ENCODE results near the gene GALK2. TPM values are rescaled to one million over a fixed set of nuclear protein-coding genes. Genes with fewer than 3 reads are reported as not detected.
A peak's percentile ranks its signal among the peaks of the same experiment; 100 is the strongest.
"Not testable (repeated sequence)": the region's sequence is repeated elsewhere in the genome, so short reads cannot be mapped to it uniquely, and the experiment has no call there.

The GALK2 gene
- total RNA-seq, 1 experiment from 2014 or later: 43.7 TPM

DNA sequence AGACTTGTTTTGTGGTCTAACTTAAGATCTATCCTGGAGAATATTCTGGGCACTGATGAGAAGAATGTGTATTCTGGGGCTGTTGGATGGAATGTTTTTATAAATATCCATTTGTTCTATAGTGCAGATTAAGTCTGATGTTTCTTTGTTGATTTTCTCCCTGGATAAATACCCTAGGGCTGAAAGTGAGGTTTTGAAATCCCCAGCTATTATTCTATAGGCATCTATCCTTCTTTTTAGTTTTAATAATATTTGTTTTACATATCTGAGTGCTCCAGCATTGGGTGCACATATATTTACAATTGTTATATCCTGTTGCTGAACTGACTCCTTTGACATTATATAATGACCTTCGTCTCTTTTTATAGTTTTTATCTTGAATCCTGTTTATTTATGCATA lies 42.9 kb downstream of the GALK2 start:
- DNase-seq (ENCODE audit: extremely low read depth, low read depth): no peak

DNA sequence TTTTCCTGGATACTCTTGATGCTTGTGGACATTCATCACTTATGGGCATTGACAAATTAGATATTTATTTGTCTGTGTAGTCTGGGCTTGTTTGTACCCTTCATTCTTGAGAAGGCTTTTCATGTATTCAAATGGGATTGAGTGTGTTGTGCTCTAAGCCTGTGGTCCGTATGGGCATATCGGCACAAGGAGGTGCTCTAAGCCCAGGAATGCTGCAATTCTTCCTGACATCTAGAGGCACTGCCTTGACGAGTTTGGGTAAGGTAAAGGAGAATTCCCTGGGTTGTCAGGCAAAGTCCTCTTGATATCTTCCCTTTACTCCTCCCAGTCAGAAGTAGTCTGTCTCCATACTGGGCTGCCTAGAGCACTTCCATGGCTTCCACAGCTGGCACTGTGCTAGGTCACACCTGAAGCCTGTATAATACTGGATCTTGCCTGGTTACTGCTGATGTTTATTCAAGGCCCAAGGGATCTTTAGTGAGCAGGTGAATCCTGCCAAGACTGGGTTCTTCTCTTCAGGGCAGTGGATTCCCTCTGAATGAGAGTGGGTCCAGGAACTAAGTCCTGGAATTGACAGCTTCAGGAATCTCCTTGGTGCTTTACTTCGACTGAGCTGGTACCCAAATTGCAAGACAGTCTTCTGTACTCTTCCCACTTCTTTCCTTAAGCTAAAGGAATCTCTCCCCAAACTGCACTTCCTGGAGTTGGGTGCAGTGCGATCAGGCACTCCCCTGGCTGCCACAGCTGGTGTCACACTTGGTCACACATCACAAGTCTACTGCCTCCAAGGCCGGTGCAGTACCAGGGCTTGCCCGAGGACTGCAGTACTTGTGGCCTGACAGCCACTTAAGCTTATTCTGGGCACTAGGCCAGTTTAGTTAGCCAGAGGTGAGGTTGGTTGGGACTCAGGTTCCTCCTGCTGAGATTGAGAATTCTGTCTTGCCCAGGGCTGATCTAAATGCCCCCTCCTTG lies 46.0 kb downstream of the GALK2 start:
- no peak for DNase-seq (ENCODE audit: extremely low read depth, low read depth)

GRCh38 chr15:49223536-49224274 lies 53.7 kb downstream of the GALK2 start:
- no peak for DNase-seq (ENCODE audit: extremely low read depth, low read depth)

DNA sequence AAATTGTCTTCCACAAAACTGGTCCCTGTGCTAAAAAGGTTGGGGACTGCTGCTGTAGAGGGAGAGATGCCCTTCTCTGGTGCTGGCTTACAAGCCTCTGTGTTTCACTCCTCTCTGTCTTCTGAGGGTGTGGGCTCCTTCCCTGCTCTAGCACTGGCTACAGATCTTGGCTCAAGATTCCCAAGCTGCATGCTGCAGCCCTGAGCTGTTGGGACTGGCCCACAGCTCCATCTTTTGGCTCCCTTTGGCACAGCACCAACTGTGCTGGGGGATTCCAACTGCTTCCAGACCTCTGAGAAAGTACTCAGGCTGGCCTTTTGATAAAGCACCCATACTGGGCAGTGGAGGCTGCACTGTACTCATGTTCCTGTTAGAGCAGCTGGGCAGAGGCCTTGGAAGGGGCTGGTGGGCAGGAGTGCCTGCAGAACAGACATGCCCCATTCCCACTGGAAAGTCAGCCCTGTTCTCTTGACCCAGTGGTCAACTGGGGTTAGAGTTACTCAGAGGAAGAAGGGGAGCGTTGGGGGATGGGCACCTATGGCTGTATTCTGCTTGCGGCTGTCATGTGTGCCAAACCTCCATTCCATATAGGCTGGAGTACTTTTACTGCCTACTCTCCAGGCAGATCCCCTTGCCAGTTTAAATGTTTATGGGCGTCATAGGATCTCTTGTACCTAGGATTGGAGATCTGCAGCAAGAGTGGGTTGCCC lies 55.7 kb downstream of the GALK2 start:
- no peak for DNase-seq (ENCODE audit: extremely low read depth, low read depth)

DNA sequence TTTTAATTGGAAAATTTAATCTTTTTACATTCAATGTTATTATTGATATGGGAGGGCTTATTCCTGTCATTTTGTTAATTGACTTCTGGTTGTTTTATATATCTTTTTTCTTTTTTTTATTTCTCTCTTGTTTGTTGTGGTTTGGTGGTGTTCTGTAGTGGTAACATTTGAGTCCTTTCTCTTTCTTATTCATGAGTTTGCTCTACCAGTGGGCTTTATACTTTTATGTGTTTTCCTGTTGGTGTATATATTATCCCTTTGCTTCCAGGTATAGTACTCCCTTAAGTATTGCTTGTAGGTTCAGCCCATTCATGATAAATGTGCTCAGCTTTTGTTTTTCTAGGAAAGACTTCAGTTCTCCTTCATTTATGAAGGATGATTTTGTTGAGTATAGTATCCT lies 57.6 kb downstream of the GALK2 start:
- DNase-seq (ENCODE audit: extremely low read depth, low read depth): no peak

- no peak for DNase-seq (ENCODE audit: extremely low read depth, low read depth)
Observed at GRCh38 chr15:49229922-49230321, 59.9 kb downstream of the GALK2 start.

DNA sequence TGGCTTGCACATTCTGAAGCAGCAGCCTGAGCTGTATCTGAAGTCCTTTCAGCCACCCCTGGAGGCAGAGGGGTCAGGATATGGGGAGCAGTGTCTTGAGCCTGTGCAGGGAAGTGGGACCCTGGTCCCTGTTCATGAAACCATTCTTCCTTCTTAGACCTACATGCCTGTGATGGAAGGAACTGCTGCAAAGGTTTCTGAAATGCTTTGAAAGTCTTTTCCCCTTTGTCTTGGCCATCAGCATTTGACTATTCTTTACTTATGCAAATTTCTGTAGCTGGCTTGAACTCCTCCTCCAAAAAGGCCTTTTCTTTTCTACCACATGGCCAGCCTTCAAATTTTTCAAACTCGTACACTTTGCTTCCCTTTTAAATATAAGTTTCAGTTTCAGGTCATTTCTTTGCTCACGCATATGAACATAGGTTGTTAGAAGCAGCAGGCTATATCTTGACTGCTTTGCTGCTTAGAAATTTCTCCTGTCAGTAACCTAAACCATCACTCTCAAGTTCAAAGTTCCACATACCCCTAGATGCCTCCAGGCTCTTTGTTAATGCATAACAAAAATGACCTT lies 62.3 kb downstream of the GALK2 start:
- no peak for DNase-seq (ENCODE audit: extremely low read depth, low read depth)

GRCh38 chr15:49235446-49236124 lies 65.5 kb downstream of the GALK2 start:
- peak; percentile 80 for DNase-seq (ENCODE audit: extremely low read depth, low read depth)

- no peak for DNase-seq (ENCODE audit: extremely low read depth, low read depth)
Observed at GRCh38 chr15:49236869-49237268, 66.8 kb downstream of the GALK2 start.

DNA sequence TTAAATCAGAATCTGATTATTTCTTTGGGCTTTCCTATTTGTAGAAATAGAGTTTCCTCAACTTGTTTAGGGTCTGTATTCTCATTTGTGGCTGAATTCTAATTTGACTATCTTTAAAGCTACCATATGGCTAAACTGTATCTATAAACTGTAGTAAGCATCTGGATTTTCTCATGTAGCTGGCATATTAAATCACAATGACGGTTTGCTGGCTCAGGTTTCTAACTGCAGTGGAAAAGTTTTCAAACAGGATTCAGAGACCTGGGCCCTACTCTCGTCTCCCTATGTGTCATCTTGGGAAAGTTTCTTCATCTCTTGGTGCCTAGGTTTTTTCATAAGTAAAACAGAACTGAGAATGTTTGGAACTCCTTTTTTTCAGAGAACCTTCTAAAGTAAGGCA lies 68.3 kb downstream of the GALK2 start:
- no peak for DNase-seq (ENCODE audit: extremely low read depth, low read depth)

GRCh38 chr15:49239105-49239504 lies 69.1 kb downstream of the GALK2 start:
- no peak for DNase-seq (ENCODE audit: extremely low read depth, low read depth)

DNA sequence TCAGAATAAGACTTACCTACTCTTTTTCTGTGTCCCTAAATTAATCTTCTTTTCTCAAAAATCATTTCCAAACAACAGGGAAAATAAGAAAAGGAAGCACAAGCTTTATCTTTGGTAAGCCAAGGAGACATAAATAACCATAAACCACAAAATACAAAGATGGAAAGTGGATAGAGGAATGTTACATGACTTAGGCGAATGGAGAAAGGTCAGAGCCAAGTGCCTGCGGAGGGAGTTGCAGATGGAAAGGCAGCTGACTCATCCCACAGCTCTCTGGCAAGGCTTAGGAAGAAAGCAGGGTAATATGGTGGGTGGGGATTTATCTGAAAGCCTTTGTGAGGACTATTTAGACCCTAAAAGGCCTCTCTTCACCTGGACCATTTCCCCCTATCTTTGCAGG lies 72.8 kb downstream of the GALK2 start:
- no peak for DNase-seq (ENCODE audit: extremely low read depth, low read depth)

DNA sequence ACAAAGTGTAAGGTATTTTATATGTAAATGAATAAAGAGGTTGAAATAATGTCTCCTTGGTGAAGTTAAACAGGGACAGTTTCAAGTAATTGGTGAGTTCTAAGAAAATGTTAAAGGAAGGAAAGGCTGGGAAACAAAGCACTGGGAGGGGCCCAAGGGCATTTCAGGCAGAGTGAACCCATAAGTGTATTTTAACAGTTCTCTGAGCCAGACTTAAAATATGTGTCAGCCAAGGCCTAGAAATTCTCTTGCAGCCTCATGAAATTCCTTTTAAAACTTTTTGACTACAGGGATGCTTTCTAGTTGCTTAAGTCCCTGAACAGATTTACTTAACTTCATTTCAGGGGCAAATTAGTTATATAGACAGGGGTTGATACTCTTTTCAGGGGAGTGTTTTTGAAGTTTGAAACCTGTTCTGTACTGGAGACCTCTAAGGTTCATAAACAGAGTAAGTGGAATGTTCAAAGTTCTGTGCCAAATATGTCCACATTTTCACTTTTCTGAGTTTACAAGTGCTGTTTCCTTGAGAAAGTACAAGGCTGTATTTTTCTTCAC lies 77.6 kb downstream of the GALK2 start:
- no peak for DNase-seq (ENCODE audit: extremely low read depth, low read depth)

DNA sequence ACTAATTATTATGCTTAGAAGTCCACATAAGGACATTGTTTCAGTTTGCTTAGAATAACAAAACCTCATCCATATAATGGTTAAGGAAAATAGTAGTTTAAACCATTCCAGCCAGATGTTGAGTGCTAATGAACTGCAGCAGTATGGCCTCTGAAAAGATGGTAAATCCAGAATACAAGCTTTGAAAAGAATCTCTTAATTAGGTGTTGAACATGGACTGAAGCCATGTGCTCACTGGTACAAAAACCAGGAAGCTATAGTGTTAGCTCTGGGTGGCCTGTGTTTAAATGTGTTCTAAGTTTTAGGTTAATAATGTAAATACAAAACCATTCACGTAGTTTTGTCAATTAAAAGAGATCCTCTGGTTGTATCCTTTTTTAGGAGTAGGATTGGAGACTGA lies 78.2 kb downstream of the GALK2 start:
- no peak for DNase-seq (ENCODE audit: extremely low read depth, low read depth)

GRCh38 chr15:49255966-49256759 lies 86.1 kb downstream of the GALK2 start:
- no peak for DNase-seq (ENCODE audit: extremely low read depth, low read depth)

DNA sequence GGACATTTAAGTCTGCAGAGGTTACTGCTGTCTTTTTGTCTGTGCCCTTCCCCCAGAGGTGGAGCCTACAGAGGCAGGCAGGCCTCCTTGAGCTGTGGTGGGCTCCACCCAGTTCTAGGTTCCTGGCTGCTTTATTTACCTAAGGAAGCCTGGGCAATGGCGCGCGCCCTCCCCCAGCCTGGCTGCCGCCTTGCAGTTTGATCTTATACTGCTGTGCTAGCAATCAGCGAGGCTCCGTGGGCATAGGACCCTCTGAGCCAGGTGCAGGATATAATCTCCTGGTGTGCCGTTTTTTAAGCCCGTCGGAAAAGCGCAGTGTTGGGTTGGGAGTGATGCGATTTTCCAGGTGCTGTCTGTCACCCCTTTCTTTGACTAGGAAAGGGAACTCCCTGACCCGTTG lies 95.1 kb downstream of the GALK2 start:
- DNase-seq (ENCODE audit: extremely low read depth, low read depth): not testable (repeated sequence)

GRCh38 chr15:49265911-49266310 lies 95.9 kb downstream of the GALK2 start:
- no peak for DNase-seq (ENCODE audit: extremely low read depth, low read depth)

DNA sequence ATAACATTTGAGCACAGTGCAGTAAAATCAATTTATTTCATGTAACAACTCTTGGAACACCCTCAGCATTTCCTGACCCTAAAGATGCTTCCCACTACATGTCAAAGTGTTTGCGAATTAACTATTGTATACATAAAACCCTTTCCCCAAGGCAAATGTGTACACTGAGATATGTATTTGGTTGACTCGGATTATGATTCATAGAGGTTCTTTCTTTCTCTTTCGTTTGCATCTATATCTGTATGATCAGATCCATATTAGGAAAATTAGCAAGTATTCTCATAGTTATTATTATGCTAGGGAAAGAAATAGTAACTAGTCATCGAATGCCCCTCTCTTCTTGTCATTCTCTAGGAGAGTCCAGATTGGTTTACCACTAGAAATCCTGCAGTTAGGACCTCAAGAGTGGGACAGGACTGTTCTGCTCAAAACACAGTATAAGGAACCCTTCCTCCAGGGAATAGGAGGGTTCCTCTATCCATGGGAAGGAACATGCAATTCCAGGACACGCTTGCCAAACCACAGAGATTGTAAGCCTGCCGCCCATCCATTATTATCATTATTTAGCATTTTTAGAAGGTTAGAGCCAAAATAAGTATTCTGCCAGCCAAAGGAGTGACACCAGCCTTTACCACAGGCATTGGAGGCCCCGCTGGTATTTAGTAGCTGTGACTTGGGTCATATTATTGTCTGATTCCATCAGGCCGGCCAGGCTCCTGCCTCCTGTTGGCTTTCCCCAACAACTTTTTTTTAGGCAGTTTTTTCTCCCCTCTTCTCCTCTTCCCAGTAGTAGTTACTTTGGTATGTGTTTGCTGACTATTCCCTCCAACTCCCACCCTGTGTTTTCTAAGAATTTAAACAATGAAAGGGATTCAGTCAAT lies 100.7 kb downstream of the GALK2 start:
- DNase-seq (ENCODE audit: extremely low read depth, low read depth): no peak
